Measurements from ENCODE around the gene EPB41L4B.

- no peak for TF ChIP-seq CTCF (IDR thresholded peaks at IDR 0.05)
- no peak for TF ChIP-seq POLR2A (IDR thresholded peaks at IDR 0.05)
- no peak for TF ChIP-seq POLR2AphosphoS5 (IDR thresholded peaks at IDR 0.05)
Measured at GRCh38 chr9:109335121-109335520, 14.3 kb upstream of the EPB41L4B start.
